ENCODE data around the gene DLGAP1.

The DLGAP1 gene

GRCh38 chr18:3982541-3982940, 472.6 kb downstream of the DLGAP1 start:
- no peak overlapping the region for H3K4me3 ChIP-seq (ENCODE audit: low read depth, low read length)
- TF ChIP-seq CTCF (IDR thresholded peaks at IDR 0.05; ENCODE audit: borderline replicate concordance, insufficient read depth, low read depth, low read length) = no peak

GRCh38 chr18:3979024-3979423, 476.1 kb downstream of the DLGAP1 start:
- no peak overlapping the region for H3K4me3 ChIP-seq (ENCODE audit: low read depth, low read length)
- TF ChIP-seq CTCF (IDR thresholded peaks at IDR 0.05; ENCODE audit: borderline replicate concordance, insufficient read depth, low read depth, low read length) = no peak

GRCh38 chr18:3973191-3973850, 481.8 kb downstream of the DLGAP1 start:
- H3K4me3 ChIP-seq (ENCODE audit: low read depth, low read length) = no peak overlapping the region
- TF ChIP-seq CTCF (IDR thresholded peaks at IDR 0.05; ENCODE audit: borderline replicate concordance, insufficient read depth, low read depth, low read length) = no peak

GRCh38 chr18:3972291-3972930, 482.7 kb downstream of the DLGAP1 start:
- no peak for TF ChIP-seq CTCF (IDR thresholded peaks at IDR 0.05; ENCODE audit: borderline replicate concordance, insufficient read depth, low read depth, low read length)
- no peak overlapping the region for H3K4me3 ChIP-seq (ENCODE audit: low read depth, low read length)

GRCh38 chr18:3970929-3971328, 484.2 kb downstream of the DLGAP1 start:
- TF ChIP-seq CTCF (IDR thresholded peaks at IDR 0.05; ENCODE audit: borderline replicate concordance, insufficient read depth, low read depth, low read length) = no peak
- no peak overlapping the region for H3K4me3 ChIP-seq (ENCODE audit: low read depth, low read length)

- TF ChIP-seq CTCF (IDR thresholded peaks at IDR 0.05; ENCODE audit: borderline replicate concordance, insufficient read depth, low read depth, low read length) = no peak
Observed at GRCh38 chr18:3967359-3968180, 487.5 kb downstream of the DLGAP1 start.

More at GRCh38 chr18:3967359-3968180, 487.5 kb downstream of the DLGAP1 start:
- H3K4me3 ChIP-seq (ENCODE audit: low read depth, low read length) = no peak overlapping the region

All from GM12875 (cell line).